Measurements from ENCODE around the gene CELSR1. TPM values are rescaled to one million over a fixed set of nuclear protein-coding genes. Genes with fewer than 3 reads are reported as not detected.

The CELSR1 gene
- total and polyA plus RNA-seq, 2 donors (not counting 1 experiment from before 2014, with no cell fraction given) = 0.07 to 1.8 TPM

GRCh38 chr22:46381142-46381541 lies 156.3 kb downstream of the CELSR1 start:
- no peaks in the 10 kb centered on the region for H3K27me3 ChIP-seq (ENCODE audit: control insufficient read depth, insufficient read depth, low read length)
- H3K9ac ChIP-seq (ENCODE audit: insufficient read depth, low read length) = no peak overlapping the region
- H3K9me3 ChIP-seq (ENCODE audit: control insufficient read depth, insufficient read depth, low read depth, low read length) = no peaks in the 10 kb centered on the region
- H3K4me3 ChIP-seq (replicated peaks in 1 of 4; ENCODE audit: control extremely low read depth in 1 of 4, insufficient read depth in 1 of 4, low read depth in 3 of 4, low read length in 4 of 4) = no peak overlapping the region
- no peak overlapping the region for H3K27ac ChIP-seq (ENCODE audit: insufficient read depth, low read length)
- TF ChIP-seq EZH2 (IDR thresholded peaks at IDR 0.05; ENCODE audit: low read length, missing control alignments) = no peak
- TF ChIP-seq, protein P1, sequence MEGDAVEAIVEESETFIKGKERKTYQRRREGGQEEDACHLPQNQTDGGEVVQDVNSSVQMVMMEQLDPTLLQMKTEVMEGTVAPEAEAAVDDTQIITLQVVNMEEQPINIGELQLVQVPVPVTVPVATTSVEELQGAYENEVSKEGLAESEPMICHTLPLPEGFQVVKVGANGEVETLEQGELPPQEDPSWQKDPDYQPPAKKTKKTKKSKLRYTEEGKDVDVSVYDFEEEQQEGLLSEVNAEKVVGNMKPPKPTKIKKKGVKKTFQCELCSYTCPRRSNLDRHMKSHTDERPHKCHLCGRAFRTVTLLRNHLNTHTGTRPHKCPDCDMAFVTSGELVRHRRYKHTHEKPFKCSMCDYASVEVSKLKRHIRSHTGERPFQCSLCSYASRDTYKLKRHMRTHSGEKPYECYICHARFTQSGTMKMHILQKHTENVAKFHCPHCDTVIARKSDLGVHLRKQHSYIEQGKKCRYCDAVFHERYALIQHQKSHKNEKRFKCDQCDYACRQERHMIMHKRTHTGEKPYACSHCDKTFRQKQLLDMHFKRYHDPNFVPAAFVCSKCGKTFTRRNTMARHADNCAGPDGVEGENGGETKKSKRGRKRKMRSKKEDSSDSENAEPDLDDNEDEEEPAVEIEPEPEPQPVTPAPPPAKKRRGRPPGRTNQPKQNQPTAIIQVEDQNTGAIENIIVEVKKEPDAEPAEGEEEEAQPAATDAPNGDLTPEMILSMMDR (conservative IDR thresholded peaks at IDR 0.05 in 1 of 2, IDR thresholded peaks at IDR 0.05 in 1 of 2; ENCODE audit: low read depth in 1 of 2, low read length in 2 of 2) = no peak
- H3K4me2 ChIP-seq (ENCODE audit: extremely low read depth, insufficient read depth, low read length) = no peak overlapping the region
- H3K4me1 ChIP-seq (ENCODE audit: control insufficient read depth, extremely low read depth, insufficient read depth, low read length) = no peaks in the 10 kb centered on the region
- no peaks in the 10 kb centered on the region for H4K20me1 ChIP-seq (ENCODE audit: control insufficient read depth, extremely low read depth, insufficient read depth, low read length)
- H3K36me3 ChIP-seq (ENCODE audit: control insufficient read depth, insufficient read depth, low read length) = no peaks in the 10 kb centered on the region
- DNase-seq (ENCODE audit: low read depth in 2 of 2) = peak in 1 of 2 donors; percentile 27
- no peaks in the 10 kb centered on the region for H3K79me2 ChIP-seq (ENCODE audit: control insufficient read depth, insufficient read depth, low read length)
- no peak overlapping the region for H2AFZ ChIP-seq (ENCODE audit: low read length)

DNA sequence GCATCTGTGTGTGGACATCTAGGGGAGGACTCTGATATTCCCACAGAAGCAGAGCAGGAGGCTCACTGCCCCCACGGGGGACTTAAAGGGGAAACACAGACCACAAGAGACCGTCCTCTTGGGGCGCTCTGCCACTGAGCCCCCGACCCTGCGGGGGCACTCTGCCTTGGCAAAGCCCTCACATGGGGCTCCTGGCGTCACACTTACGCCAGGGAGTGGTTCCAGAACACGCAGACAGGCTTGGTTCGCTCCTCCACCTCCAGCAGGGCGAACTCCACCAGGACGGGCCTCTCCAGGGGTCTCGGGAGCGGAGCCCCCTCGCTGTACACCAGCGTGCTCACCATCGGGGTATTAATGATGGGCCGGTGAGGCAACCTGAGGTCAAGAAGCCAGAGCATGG lies 156.8 kb downstream of the CELSR1 start:
- H3K4me3 ChIP-seq (replicated peaks in 1 of 4; ENCODE audit: control extremely low read depth in 1 of 4, insufficient read depth in 1 of 4, low read depth in 3 of 4, low read length in 4 of 4) = no peak overlapping the region
- no peaks in the 10 kb centered on the region for H3K79me2 ChIP-seq (ENCODE audit: control insufficient read depth, insufficient read depth, low read length)
- no peaks in the 10 kb centered on the region for H3K4me1 ChIP-seq (ENCODE audit: control insufficient read depth, extremely low read depth, insufficient read depth, low read length)
- no peak for DNase-seq (ENCODE audit: low read depth in 2 of 2)
- no peaks in the 10 kb centered on the region for H3K9me3 ChIP-seq (ENCODE audit: control insufficient read depth, insufficient read depth, low read depth, low read length)
- no peak overlapping the region for H2AFZ ChIP-seq (ENCODE audit: low read length)
- no peak overlapping the region for H3K27ac ChIP-seq (ENCODE audit: insufficient read depth, low read length)
- H3K27me3 ChIP-seq (ENCODE audit: control insufficient read depth, insufficient read depth, low read length) = no peaks in the 10 kb centered on the region
- TF ChIP-seq, protein P1 (conservative IDR thresholded peaks at IDR 0.05 in 1 of 2, IDR thresholded peaks at IDR 0.05 in 1 of 2; ENCODE audit: low read depth in 1 of 2, low read length in 2 of 2) = no peak
- TF ChIP-seq EZH2 (IDR thresholded peaks at IDR 0.05; ENCODE audit: low read length, missing control alignments) = no peak
- H3K9ac ChIP-seq (ENCODE audit: insufficient read depth, low read length) = no peak overlapping the region
- H3K36me3 ChIP-seq (ENCODE audit: control insufficient read depth, insufficient read depth, low read length) = no peaks in the 10 kb centered on the region
- H3K4me2 ChIP-seq (ENCODE audit: extremely low read depth, insufficient read depth, low read length) = no peak overlapping the region
- no peaks in the 10 kb centered on the region for H4K20me1 ChIP-seq (ENCODE audit: control insufficient read depth, extremely low read depth, insufficient read depth, low read length)

- H3K4me1 ChIP-seq (ENCODE audit: control insufficient read depth, extremely low read depth, insufficient read depth, low read length) = no peaks in the 10 kb centered on the region
- no peak overlapping the region for H3K9ac ChIP-seq (ENCODE audit: insufficient read depth, low read length)
- H2AFZ ChIP-seq (ENCODE audit: low read length) = no peak overlapping the region
- DNase-seq (ENCODE audit: low read depth in 2 of 2) = no peak
- H3K4me3 ChIP-seq (replicated peaks in 1 of 4; ENCODE audit: control extremely low read depth in 1 of 4, insufficient read depth in 1 of 4, low read depth in 3 of 4, low read length in 4 of 4) = no peak overlapping the region
- H4K20me1 ChIP-seq (ENCODE audit: control insufficient read depth, extremely low read depth, insufficient read depth, low read length) = no peaks in the 10 kb centered on the region
- H3K9me3 ChIP-seq (ENCODE audit: control insufficient read depth, insufficient read depth, low read depth, low read length) = no peaks in the 10 kb centered on the region
- H3K27me3 ChIP-seq (ENCODE audit: control insufficient read depth, insufficient read depth, low read length) = no peaks in the 10 kb centered on the region
- H3K79me2 ChIP-seq (ENCODE audit: control insufficient read depth, insufficient read depth, low read length) = no peaks in the 10 kb centered on the region
- no peaks in the 10 kb centered on the region for H3K36me3 ChIP-seq (ENCODE audit: control insufficient read depth, insufficient read depth, low read length)
- no peak for TF ChIP-seq EZH2 (IDR thresholded peaks at IDR 0.05; ENCODE audit: low read length, missing control alignments)
- TF ChIP-seq, protein P1 (conservative IDR thresholded peaks at IDR 0.05 in 1 of 2, IDR thresholded peaks at IDR 0.05 in 1 of 2; ENCODE audit: low read depth in 1 of 2, low read length in 2 of 2) = no peak
- H3K27ac ChIP-seq (ENCODE audit: insufficient read depth, low read length) = no peak overlapping the region
- no peak overlapping the region for H3K4me2 ChIP-seq (ENCODE audit: extremely low read depth, insufficient read depth, low read length)
Measured at GRCh38 chr22:46380069-46380468, 157.4 kb downstream of the CELSR1 start.
